Measurements from ENCODE around the gene MLEC.

The MLEC gene

DNA sequence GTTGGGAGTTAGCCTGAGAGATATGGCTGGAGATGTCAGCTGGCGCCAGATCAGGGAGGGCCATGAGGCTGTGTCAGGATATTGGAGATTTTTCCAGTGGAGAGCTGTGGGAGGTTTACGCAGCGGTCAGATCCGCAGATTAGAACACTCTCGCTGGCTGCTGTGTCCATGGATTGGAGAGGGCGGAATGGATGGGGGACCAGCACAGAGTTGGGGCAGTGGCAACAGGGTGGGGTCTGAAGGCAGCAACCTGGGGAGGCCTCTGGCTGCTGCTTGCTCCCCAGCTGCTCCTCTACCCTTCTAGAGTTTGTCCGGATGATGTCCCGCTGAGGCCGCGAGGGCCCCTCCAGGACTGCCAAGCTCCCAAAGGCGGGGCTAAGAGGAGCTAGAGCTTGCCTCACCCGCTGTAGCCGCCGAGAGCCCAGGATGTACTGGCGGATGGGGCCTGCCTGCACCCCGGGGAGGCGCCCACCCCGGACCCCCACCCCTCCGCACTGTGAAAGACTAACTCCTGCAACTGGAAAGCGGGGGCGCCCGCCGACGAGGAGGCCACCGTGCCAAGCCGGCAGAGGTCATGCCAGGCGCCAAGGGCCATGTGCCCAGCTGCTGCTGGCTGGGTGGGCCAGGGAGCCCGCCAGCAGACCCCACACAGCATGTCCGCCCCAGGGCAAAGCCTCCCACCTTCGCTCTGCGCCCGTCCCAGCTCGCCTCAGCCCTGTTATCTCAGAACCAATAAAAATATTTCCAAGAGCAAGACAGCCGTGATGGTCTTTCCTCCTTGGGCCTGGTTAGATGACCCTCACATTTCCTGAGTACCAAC is 20.2 kb upstream of the MLEC start:
- H3K27ac ChIP-seq, result no peak overlapping the region
- TF ChIP-seq, protein P1, sequence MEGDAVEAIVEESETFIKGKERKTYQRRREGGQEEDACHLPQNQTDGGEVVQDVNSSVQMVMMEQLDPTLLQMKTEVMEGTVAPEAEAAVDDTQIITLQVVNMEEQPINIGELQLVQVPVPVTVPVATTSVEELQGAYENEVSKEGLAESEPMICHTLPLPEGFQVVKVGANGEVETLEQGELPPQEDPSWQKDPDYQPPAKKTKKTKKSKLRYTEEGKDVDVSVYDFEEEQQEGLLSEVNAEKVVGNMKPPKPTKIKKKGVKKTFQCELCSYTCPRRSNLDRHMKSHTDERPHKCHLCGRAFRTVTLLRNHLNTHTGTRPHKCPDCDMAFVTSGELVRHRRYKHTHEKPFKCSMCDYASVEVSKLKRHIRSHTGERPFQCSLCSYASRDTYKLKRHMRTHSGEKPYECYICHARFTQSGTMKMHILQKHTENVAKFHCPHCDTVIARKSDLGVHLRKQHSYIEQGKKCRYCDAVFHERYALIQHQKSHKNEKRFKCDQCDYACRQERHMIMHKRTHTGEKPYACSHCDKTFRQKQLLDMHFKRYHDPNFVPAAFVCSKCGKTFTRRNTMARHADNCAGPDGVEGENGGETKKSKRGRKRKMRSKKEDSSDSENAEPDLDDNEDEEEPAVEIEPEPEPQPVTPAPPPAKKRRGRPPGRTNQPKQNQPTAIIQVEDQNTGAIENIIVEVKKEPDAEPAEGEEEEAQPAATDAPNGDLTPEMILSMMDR (conservative IDR thresholded peaks at IDR 0.05), result no peak

DNA sequence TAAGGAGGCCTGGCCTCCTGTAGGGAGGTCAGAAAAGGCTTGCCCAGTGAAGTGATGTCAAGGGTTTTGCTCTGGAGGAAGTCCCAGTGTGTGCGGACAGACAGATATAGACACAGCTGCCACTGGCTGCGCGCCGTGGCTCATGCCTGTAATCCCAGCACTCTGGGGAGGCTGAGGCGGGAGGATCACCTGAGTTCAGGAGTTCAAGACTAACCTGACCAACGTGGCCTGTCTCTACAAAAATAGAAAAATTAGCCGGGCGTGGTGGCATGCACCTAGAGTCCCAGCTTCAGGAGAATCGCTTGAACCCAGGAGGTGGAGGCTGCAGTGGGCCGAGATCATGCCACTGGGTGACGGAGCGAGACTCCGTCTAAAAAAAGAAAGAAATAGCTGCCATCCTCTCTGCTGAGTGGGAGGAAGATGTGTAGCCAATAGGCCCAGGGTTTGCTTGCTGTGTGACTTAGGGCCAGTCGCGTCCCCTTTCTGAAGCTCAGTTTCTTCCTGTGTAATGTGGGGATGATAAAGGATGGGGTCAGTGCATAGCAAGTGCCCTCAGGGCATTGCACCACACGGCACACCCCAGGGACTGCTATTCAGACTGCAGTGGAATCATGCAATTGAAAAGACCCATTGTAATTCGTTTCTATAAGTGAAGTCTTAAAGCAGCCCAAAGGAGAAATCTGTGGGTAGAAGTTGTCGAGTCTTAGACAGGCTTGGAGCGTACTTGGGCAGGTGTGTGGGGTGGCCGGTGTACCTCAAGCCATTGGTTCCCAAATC is 18.7 kb upstream of the MLEC start:
- TF ChIP-seq, protein P1 (conservative IDR thresholded peaks at IDR 0.05), result no peak
- peak overlapping the region; percentile 56; the same call in 1 of the 2 replicates for H3K27ac ChIP-seq

DNA sequence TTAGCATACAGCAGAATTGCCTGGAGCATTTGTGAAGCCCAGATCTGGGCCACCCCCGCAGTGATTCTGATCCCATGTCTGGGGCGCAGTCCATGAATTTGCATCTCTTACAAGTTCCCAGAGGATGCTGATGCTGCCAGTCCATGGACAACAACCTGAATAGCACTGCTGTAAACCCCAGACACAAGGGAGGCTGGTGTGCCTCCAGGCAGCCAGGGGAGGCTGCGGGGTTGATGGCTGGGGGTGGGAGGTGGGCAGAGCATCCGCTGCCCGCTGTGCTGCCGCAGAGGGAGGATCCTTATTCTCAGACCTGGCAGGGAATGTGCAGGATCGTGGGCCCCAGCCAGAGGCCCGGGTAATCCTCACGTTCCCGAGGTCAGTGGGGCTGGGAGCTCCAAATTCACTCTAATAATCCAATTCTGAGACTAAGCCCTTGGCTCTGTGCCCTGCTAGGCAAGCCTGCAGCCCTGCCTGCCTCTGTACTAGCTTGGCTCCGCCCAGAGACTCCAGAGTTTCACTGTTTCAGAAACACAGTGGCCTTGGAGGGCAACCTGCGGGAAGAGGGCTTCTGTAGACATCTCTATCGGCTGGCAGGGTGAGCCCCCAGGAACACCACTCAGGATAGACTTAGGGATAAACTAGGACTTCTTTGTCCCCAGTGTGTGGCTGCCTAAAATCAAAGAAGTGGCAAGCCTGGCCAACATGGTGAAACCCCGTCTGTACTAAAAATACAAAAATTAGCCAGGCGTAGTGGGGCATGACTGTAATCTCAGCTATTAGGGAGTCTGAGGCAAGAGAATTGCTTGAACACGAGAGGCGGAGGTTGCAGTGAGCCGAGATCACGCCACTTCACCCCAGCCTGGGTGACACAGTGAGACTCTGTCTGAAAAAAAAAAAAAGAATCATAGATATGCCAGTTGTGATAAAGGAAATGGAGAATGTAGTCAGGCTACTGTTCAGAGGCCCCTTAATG is 17.8 kb upstream of the MLEC start:
- TF ChIP-seq, protein P1 (conservative IDR thresholded peaks at IDR 0.05), result no peak
- peak overlapping the region; percentile 56; the same call in 1 of the 2 replicates for H3K27ac ChIP-seq

DNA sequence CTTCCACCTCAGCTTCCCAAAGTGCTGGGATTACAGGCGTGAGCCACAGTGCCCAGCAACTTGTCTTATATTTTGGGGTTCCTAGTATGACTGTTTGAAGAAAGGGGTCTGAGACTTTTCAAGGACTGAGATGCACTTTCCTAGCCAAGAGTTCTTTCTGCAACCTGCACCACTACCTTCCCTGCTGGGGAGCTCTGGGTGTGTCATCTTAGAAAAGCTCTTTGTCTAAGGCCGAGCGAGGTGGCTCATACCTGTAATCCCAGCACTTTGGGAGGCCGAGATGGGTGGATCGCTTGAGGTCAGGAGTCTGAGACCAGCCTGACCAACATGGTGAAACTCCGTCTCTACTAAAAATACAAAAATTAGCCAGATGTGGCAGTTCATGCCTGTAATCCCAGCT is 16.7 kb upstream of the MLEC start:
- H3K27ac ChIP-seq, result peak overlapping the region; percentile 56; the same call in 1 of the 2 replicates

DNA sequence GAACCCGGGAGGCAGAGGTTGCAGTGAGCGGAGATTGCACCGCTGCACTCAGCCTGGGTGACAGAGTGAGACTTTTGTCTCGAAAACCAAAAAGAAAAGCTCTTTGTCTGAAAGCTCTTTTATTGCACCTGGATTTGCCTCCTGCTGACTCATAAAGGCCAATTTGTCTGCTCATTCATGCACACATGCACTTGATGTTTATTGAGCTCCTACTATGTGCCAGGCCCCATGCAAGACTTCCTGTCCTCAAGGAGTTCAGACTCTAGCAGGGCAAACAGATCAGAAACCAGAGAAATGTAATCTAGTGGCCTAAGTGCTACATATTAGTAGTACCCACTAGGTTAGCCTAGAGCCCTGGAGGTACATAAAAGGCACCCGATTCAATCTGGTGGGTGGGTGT is 16.3 kb upstream of the MLEC start:
- H3K27ac ChIP-seq, result no peak overlapping the region
- TF ChIP-seq, protein P1 (conservative IDR thresholded peaks at IDR 0.05), result no peak

DNA sequence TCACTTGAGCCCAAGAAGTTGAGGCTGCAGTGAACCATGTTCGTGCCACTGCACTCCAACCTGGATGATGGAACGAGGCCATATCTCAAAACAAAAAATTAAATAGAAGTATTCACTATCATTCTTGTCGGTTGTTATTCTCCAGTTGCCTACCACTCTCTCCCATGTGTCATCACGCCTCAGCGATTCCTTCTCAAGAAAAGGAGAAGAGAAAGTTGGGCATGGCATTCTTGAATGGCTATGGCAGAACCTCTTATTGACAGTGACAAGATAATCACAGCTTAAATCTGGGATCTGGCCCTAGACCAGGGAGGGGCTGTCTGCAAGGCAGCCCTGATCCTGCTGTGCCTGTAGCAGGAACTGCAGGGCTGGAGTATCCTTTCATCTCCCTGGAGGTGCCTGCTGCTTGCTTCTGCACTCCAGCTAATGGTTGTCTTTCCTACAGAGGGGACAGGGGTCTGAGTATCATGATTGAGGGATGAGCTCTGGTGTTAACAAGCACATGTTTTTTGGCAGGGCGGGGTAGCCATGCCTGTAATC is 12.8 kb upstream of the MLEC start:
- TF ChIP-seq, protein P1 (conservative IDR thresholded peaks at IDR 0.05), result no peak
- H3K27ac ChIP-seq, result no peak overlapping the region

DNA sequence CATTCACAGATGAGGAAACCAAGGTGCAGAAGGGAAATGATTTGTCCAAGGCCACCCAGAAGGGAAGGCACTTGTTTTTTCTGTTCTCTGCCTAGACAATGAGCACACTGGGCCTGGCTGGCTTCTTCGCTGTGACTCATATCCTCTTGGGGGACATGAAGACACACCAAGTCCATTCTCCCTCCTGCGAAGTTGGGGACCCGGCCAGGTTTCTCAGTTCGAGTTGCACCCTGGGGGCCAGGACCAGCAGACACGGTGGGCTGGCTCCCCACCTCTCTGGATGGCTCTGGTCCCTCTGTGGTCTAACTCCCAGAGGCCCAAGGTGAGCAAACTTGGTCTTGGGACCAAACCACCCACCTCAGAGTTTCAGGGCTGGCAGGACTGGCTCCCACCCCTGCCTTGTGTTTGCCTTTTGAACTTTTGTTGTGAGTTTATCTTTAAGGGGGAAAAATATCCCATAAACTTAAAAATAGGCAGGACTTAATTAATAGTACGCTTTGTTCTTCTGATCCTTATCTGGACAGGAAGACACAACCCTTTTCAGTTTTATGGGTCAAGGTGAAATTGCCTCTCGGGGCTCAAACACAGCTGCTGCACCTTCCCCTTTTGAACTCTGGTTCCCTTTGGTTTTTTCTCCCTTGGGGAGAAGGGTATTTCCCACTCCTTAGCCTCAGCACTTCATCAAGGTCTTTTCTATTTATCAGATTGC is 9.0 kb upstream of the MLEC start:
- H3K27ac ChIP-seq, result peak overlapping the region; percentile 85
- TF ChIP-seq, protein P1 (conservative IDR thresholded peaks at IDR 0.05), result no peak
